ENCODE data around the gene NEIL3. TPM values are rescaled to one million over a fixed set of nuclear protein-coding genes. Genes with fewer than 3 reads are reported as not detected.

Gene NEIL3
- total and polyA plus RNA-seq, 2 donors (not counting 1 experiment from before 2014, with no cell fraction given): 4.5 to 5.2 TPM

GRCh38 chr4:177411996-177412395 lies 102.3 kb downstream of the NEIL3 start:
- Histone ChIP-seq H3K4me3 (replicated peaks in 1 of 4; ENCODE audit: control extremely low read depth in 1 of 4, insufficient read depth in 1 of 4, low read depth in 3 of 4, low read length in 4 of 4) (no peak overlapping the region), H3K79me2 (ENCODE audit: control insufficient read depth, insufficient read depth, low read length) (no peaks in the 10 kb centered on the region), H3K27ac (ENCODE audit: insufficient read depth, low read length) (no peak overlapping the region), H2AFZ (ENCODE audit: low read length) (no peak overlapping the region), H4K20me1 (ENCODE audit: control insufficient read depth, extremely low read depth, insufficient read depth, low read length) (no peaks in the 10 kb centered on the region), H3K36me3 (ENCODE audit: control insufficient read depth, insufficient read depth, low read length) (no peaks in the 10 kb centered on the region), H3K4me1 (ENCODE audit: control insufficient read depth, extremely low read depth, insufficient read depth, low read length) (no peaks in the 10 kb centered on the region), H3K9ac (ENCODE audit: insufficient read depth, low read length) (no peak overlapping the region), H3K4me2 (ENCODE audit: extremely low read depth, insufficient read depth, low read length) (no peak overlapping the region), H3K9me3 (ENCODE audit: control insufficient read depth, insufficient read depth, low read depth, low read length) (no peaks in the 10 kb centered on the region), H3K27me3 (ENCODE audit: control insufficient read depth, insufficient read depth, low read length) (no peaks in the 10 kb centered on the region)
- no peak for DNase-seq (ENCODE audit: low read depth in 2 of 2)
- TF ChIP-seq, protein P1, sequence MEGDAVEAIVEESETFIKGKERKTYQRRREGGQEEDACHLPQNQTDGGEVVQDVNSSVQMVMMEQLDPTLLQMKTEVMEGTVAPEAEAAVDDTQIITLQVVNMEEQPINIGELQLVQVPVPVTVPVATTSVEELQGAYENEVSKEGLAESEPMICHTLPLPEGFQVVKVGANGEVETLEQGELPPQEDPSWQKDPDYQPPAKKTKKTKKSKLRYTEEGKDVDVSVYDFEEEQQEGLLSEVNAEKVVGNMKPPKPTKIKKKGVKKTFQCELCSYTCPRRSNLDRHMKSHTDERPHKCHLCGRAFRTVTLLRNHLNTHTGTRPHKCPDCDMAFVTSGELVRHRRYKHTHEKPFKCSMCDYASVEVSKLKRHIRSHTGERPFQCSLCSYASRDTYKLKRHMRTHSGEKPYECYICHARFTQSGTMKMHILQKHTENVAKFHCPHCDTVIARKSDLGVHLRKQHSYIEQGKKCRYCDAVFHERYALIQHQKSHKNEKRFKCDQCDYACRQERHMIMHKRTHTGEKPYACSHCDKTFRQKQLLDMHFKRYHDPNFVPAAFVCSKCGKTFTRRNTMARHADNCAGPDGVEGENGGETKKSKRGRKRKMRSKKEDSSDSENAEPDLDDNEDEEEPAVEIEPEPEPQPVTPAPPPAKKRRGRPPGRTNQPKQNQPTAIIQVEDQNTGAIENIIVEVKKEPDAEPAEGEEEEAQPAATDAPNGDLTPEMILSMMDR (conservative IDR thresholded peaks at IDR 0.05 in 1 of 2, IDR thresholded peaks at IDR 0.05 in 1 of 2; ENCODE audit: low read depth in 1 of 2, low read length in 2 of 2): no peak
- TF ChIP-seq EZH2 (IDR thresholded peaks at IDR 0.05; ENCODE audit: low read length, missing control alignments): no peak

Other genes with a start within 250 kb of the NEIL3 start
- gene AGA, start 132.6 kb downstream of the NEIL3 start, total RNA-seq: 27.7 and 61.8 TPM in 2 replicates
- gene AGA, start 132.6 kb downstream of the NEIL3 start, polyA plus RNA-seq: 32.7 and 39.5 TPM in 2 replicates